Prostate gland (tissue), 2 donors: ENCODE measurements around the gene RASAL2. TPM values are rescaled to one million over a fixed set of nuclear protein-coding genes. Genes with fewer than 3 reads are reported as not detected.

Source experiments
- DNase-seq: peaks from one replicate; pipeline ENCODE4 v3.0.0-alpha.2; 2019; ENCODE audit warnings: low spot score
- H3K27ac ChIP-seq, 2 donors: fragments of 200-600 bp; sonication (generic); 2 replicates each; pipeline ENCODE4 v1.5.1; 2017 to 2019
- H3K27me3 ChIP-seq: fragments of 200-600 bp; sonication (generic); replicated peaks from 2 replicates; pipeline ENCODE4 v1.5.1; 2019; ENCODE audit not compliant: insufficient read depth
- H3K36me3 ChIP-seq, 2 donors: fragments of 200-600 bp; sonication (generic); 1 replicate in 1 of 2; 2 replicates in 1 of 2; pipeline versions ENCODE4 v1.5.1 to v1.8.1; 2017 to 2019
- H3K4me1 ChIP-seq: fragments of 200-600 bp; sonication (generic); replicated peaks from 2 replicates; pipeline ENCODE4 v1.5.1; 2019
- H3K4me3 ChIP-seq, 2 donors: fragments of 200-600 bp; sonication (generic); 2 replicates each; pipeline ENCODE4 v1.5.1; 2017 to 2019
- H3K9me3 ChIP-seq: fragments of 200-600 bp; sonication (generic); 2 replicates; pipeline ENCODE4 v1.5.1; 2017
- CTCF ChIP-seq, 4 experiments: fragments of 200-600 bp in 2 of 4; fragments of 450-650 bp in 2 of 4; sonication (generic) in 2 of 4; IDR thresholded peaks; 1 replicate in 3 of 4; 2 replicates in 1 of 4; pipeline ENCODE4 v1.5.1; 2016 to 2019; ENCODE audit warnings: antibody characterized with exemption in 4 of 4, mild to moderate bottlenecking in 2 of 4, moderate library complexity in 2 of 4
- POLR2A ChIP-seq: fragments of 450-650 bp; IDR thresholded peaks from one replicate; pipeline ENCODE4 v1.6.1; 2016; ENCODE audit warnings: antibody characterized with exemption, mild to moderate bottlenecking
- POLR2AphosphoS5 ChIP-seq: sonication (generic); formaldehyde crosslinking; IDR thresholded peaks from one replicate; pipeline ENCODE4 v1.6.1; 2017; ENCODE audit warnings: antibody characterized with exemption
- WGBS: methylation state at CpG from one replicate; pipeline ENCODE4 v1.1.5; 2018; 5-methylcytosine and 5-hydroxymethylcytosine counted together
- intact Hi-C: fragments of 100-400 bp; cut with DNase I; formaldehyde crosslinking; loops from one replicate; pipeline ENCODE4 v1.14.2; 2022
- total RNA-seq, 2 donors: library from RNA; depleted of rRNA; stranded (reverse); fragments of >200 nt; gene quantifications; one replicate each; pipeline ENCODE4 v1.1.0, GENCODE V29; 2016

The RASAL2 gene
- total RNA-seq, 2 donors from 2014 or later: 9.2 to 36.9 TPM

GRCh38 chr1:178220094-178220493 is 126.2 kb downstream of the RASAL2 start:
- no peak for TF ChIP-seq POLR2A
- TF ChIP-seq CTCF (IDR thresholded peaks at IDR 0.05): no peak
- no peak for TF ChIP-seq POLR2AphosphoS5
- H3K27me3 ChIP-seq: no peaks in the 10 kb centered on the region
- H3K27ac ChIP-seq: no peak overlapping the region
- no peaks in the 10 kb centered on the region for H3K9me3 ChIP-seq
- H3K4me1 ChIP-seq: no peaks in the 10 kb centered on the region
- no peak overlapping the region for H3K4me3 ChIP-seq
- H3K36me3 ChIP-seq: no peaks in the 10 kb centered on the region
- DNase-seq: no peak
- intact Hi-C loops: no loop called here
- 88% methylated on average over 1 of the region's 1 CpG for WGBS

- Histone ChIP-seq H3K4me1 (no peaks in the 10 kb centered on the region), H3K27ac (no peak overlapping the region), H3K36me3 (no peaks in the 10 kb centered on the region), H3K27me3 (no peaks in the 10 kb centered on the region), H3K9me3 (no peaks in the 10 kb centered on the region), H3K4me3 (no peak overlapping the region)
- 81% methylated on average over 1 of the region's 1 CpG for WGBS
- TF ChIP-seq CTCF (IDR thresholded peaks at IDR 0.05) (no peak), POLR2AphosphoS5 (no peak), POLR2A (no peak)
- intact Hi-C loops: no loop called here
- no peak for DNase-seq
Observed at GRCh38 chr1:178223289-178223688, 129.4 kb downstream of the RASAL2 start.

GRCh38 chr1:178224358-178224757 is 130.5 kb downstream of the RASAL2 start:
- no peak overlapping the region for H3K27ac ChIP-seq
- H3K4me3 ChIP-seq: no peak overlapping the region
- WGBS: 39% methylated on average over 4 of the region's 4 CpGs
- DNase-seq: no peak
- H3K36me3 ChIP-seq: no peaks in the 10 kb centered on the region
- intact Hi-C loops: no loop called here
- H3K27me3 ChIP-seq: no peaks in the 10 kb centered on the region
- no peaks in the 10 kb centered on the region for H3K4me1 ChIP-seq
- no peaks in the 10 kb centered on the region for H3K9me3 ChIP-seq
- no peak for TF ChIP-seq CTCF (IDR thresholded peaks at IDR 0.05)

GRCh38 chr1:178230881-178231409 is 137.0 kb downstream of the RASAL2 start:
- no peak for DNase-seq
- no peaks in the 10 kb centered on the region for H3K9me3 ChIP-seq
- 95% methylated on average over 5 of the region's 5 CpGs for WGBS

More at GRCh38 chr1:178230881-178231409, 137.0 kb downstream of the RASAL2 start:
- intact Hi-C loops: no loop called here
- H3K4me3 ChIP-seq: no peak overlapping the region
- no peaks in the 10 kb centered on the region for H3K27me3 ChIP-seq
- H3K36me3 ChIP-seq: no peaks in the 10 kb centered on the region
- TF ChIP-seq POLR2AphosphoS5: no peak
- no peak for TF ChIP-seq CTCF (IDR thresholded peaks at IDR 0.05)
- TF ChIP-seq POLR2A: no peak
- H3K4me1 ChIP-seq: no peaks in the 10 kb centered on the region
- H3K27ac ChIP-seq: no peak overlapping the region
